CD1c-positive myeloid dendritic cell (primary cell): ENCODE measurements around the gene MAN2B2.

Experiments
- DNase-seq: peaks from one replicate; pipeline ENCODE4 v3.0.0-alpha.2; 2016; ENCODE audit errors: extremely low spot score

Gene MAN2B2

DNA sequence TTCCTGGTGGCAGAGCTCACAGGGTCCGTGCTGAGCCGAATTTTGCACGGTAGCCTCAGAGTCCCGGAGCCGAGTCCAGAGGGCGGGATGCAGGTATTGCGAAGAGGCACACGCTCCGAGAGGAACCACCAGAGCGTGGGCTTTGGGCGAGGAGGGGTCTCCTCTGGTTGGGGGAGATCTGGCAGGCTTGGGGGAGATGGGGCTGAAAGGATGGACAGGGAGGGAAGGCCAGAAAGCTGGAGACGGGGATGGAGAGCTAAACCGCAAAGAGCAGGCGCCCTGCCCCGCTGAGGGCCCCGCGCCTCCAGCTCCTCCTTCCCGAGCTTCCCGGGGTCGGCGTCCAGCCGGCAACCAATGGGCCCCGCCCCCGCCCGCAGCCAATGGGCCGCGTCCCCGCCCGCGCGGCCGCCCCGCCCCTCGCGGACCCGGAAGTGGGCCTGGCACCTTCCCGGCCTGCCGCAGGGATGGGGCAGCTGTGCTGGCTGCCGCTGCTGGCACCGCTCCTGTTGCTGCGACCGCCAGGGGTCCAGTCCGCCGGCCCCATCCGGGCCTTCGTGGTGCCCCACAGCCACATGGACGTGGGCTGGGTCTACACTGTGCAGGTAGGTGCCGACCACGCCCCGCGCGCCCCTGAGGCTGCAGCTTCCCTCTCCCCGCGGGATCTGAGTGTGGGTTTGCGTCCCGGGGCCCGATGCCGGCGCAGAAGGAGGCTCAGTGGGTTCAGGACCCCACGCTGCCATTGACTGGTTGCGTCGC, at the start of gene MAN2B2:
Gene MAN2B2, plus strand, starts transcription at position 443 of the 756 bp plus-strand sequence. Its CDS starts 22 bp downstream, at position 465.
- DNase-seq = peak; percentile 89

DNA sequence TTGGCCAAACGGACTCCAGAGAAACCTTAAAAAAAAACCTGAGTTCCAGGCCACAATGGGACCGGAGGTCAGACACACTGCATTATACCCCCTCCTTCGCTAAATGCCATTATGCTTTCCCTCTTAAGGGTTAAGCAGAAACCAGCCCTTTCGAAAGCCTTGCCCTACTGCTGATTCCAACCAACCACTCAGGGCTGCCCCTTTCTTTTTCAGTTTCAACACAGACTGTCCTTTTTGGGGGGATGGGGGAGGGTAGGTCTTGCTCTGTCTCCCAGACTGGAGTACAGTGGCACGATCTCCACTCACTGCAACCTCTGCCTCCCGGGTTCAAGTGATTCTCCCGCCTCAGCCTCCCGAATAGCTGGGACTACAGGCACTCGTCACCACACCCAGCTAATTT, 49.5 kb upstream of the MAN2B2 start:
- no peak for DNase-seq

DNA sequence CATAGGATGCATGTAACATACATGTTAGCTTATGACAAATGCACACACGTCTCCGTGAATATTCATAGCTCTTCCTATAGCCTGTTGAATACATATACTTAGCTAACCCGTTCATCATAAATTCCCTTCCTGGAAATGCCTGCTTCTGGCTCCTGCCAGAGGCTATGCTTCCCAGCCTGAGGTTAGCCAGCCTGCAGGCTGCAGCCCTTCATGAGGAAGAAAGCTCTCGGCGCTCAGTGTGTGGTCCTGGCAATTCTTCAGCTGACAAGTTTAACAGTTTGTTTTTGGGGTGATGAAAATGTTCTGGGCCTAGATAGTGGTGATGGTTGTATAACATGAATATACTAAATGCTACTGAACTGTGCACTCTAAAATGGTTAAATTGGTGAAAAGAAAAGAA, 48.8 kb upstream of the MAN2B2 start:
- no peak for DNase-seq

DNA sequence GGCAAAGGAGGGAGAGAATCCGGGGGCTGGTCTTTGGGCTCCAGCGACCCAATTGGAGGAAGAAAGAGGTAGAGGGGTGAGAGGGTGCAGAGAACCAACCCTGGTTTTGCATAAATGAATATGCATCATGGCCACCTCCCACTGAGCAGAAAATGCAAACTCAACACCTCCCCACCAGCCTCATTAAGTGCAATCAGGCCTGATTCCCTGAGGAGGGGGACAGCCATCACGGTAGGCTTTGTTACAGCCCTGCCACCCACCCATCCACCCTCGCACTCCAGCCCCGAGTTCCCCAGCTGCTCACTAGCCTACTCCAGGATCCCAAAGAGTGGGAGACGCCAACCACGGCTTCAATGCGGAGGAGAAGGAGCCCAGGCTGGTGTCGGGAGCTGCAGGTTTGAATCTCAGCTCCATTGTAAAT, 48.3 kb upstream of the MAN2B2 start:
- no peak for DNase-seq

DNA sequence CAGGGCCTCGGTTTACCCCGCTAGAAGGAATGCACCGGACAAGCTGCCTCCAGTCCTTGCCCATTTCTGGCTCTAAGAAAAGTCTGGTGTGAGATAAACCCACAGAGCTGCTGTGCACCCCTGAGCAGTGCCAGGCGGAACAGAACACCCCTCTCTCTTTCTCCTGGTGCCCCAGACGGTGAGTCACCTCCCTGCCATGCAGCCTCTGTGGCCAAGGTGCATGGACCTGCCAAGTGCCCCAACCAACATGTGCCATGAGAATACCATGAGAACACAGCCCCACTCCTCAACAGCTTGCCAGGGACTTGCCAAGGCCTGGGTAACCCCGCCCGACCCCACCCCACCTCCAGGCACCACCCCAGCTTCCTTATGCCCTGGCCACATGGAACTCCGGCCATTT, 47.7 kb upstream of the MAN2B2 start:
- DNase-seq = no peak

DNA sequence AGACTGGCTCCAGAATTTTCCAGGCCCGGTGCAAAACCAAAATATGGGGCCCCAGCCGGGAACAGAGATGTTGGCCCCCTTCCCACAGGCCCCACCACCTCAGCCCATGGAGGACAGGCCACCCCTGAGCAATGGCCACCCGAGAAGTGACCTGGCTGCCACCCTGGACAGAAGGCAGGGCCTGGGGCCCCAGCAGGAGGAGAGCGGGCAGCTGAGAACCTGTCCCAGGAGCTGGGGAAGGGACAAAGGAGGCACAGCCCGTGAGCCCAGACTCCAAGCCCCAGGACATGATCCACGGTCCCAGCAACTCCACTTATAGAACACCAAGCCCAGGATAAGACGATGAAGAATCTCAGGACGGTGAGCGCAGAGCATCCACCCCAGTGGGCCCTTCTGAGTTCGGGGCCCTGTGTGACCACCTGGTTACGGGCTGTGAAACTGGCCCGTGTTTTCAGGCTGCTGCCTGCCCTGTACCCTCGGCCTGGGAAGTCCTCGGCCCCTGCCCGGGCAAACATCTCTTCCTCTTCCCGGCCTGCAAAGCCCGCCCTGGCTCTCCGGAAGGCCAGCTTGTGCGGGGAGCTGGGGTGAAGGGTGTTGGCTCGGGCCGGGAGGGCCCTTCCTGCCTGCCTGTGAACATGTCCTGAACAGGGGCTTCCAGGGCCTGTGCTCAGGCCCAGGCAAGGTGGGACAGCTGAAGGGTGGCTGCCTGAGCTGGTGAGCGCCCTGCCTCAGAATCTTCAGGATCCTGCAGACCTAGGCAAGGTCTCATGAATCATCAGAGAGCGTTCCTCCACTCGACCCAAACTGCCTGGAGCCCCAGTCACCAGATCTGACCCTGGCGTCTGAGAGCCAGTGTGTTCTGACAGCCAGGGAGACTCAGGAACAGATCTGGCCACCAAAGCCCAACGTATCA, 47.0 kb upstream of the MAN2B2 start:
- DNase-seq = no peak

DNA sequence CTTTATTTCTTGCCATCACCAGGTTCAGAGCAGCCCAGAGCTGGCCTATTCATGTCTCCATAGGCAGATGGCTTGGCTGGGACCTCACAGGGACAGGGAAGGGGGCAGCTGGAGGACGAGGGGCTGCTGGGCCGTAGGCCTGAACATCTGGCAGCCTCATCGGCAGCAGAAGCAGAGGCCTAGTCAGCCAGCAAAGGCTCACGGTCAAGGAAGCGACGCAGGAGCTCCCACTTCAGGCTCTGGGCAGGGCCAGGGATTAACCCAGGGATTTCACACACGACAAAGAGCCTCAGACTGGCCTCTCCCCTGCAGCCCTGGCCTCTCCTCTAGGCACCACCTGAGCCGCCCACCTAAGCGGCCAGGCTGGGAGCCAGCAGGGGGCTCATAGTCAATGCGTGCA, 46.0 kb upstream of the MAN2B2 start:
- DNase-seq = no peak

DNA sequence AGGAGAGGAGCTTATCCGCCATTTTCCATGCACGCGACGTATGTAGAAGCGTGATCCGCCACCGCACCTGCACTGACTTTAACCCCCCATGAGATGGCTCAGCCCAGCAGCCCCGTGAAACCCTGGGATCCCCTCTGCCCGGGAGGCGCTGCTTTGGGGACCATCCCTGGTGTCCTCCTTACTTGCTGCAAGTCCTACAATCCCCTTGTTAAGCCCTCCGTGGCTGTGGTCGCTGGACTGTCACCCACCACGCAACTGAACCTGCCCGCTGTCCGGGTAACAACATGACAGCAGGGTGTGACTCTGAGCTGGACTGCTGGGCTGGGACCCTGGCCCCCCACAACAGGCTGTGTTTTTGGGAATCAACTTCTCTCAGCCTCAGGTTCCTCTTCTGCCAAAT, 44.7 kb upstream of the MAN2B2 start:
- no peak for DNase-seq

DNA sequence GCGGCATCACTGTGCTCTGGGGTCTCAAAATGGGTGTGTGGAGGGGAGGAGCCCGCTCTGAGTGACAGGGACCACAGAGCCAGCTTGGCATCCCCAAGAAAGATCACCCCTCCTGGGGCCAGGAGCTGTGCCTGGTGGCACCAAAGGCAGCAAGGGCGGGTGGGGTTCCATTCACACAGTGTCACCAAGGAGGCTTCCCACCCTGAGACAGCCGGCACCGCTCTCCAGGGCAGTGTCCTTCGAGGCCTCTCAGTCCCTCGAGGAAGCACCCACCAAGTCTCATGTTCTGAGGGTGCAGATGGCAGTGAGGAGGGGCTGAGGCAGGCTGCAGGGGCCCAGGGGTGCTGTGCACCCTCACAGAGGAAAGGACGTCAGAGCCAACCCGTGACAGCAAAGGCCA, 44.0 kb upstream of the MAN2B2 start:
- no peak for DNase-seq

DNA sequence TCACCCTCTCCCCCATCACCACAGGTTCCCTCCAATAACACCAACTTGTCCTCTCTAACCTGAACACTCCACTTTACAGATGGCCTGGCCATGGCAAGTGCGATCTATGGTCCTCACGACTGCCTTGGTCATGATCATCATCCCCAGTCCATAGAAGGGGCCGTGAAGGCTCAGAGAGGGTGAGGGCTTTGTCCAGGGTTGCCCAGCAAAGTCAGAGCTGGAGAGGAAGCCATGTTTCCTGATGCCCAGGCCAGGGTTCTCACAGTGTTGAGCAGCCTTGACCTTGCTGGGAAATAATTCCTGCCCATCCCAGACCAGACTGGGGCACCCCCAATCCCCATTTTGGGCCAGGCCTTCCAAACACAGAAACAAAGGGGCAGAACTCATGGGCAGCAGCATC, 42.9 kb upstream of the MAN2B2 start:
- DNase-seq = no peak

DNA sequence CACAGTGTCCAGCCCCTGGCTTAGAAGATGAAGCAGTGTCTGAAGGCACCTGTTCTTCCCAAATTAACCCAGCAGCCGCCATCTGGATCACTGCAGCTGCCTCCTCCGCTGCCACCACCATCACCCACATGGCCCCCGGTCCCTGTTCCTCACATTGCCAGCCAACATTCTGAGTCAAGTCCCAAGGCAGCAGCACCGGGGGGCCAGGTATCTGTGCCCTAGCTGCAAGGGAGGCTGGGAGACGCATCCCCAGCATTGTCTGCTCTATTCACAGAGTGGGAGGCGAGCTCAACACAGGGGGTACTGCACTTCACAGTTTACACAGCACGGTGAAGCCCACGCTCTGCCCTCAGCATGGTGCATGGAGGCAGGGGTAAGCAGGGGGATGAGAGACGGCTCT, 42.3 kb upstream of the MAN2B2 start:
- DNase-seq = no peak

DNA sequence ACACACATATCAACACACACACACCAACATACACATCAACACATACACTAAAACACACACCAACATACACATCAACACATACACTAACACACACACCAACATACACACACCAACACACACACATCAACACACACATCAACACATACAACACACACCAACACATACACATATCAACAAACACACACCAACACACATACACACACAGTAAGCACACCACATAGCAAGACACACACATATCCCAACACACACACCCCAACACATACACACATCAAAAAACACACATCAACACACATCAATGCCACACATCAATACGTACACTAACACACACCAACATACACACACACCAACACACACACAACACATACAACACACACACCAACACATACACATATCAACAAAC, 40.9 kb upstream of the MAN2B2 start:
- no peak for DNase-seq

DNA sequence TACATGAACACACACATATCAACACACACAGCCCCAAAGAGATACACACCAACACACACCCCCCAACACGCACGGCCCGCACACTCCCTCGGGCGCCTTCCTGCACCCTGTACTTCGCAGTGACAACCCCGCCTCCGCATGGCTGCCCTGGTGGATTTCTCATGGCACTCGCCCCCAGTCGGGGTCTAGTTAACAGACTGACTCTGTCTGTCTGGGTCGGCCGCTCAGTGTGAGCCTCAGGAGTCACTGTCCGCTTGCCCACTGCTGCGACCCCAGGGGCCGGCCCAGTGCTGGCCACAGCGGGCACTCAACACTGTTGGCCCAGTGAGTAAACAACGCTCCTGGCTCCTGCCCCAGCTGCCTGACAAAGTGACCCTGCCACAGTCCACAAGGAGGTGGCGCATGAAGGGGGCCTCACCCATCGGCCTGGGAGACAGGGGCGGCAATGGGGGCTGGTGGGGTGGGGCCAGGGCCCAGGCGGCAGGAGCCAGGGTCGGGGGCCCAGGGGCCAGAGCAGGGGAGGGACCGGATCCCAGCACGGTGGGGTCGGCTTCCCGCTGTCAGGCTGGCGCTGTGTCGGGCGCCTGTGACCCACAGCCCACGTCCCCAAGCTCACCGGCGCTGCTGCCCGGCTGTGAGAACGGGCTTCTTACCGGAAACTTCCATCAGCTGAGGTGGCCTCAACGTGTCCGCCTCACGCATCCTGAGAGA, 40.2 kb upstream of the MAN2B2 start:
- DNase-seq = no peak

DNA sequence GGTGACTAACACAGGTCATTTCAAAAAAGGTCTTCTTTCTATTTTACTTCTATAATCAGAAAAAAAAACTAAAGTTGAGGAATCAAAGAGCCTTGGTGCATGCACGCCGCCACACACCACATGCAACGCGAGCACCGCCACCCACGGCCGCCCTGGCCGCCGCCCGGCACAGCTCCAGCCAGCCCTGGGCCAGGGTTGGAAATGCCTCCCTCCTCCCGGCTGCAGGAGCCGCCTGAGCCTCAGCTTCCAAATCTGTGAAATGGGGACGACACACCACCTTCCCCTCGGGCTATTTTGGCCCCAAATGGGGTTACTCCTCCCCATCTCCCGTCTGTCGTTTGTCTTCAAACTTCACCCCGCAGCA, 39.7 kb upstream of the MAN2B2 start:
- DNase-seq = no peak

DNA sequence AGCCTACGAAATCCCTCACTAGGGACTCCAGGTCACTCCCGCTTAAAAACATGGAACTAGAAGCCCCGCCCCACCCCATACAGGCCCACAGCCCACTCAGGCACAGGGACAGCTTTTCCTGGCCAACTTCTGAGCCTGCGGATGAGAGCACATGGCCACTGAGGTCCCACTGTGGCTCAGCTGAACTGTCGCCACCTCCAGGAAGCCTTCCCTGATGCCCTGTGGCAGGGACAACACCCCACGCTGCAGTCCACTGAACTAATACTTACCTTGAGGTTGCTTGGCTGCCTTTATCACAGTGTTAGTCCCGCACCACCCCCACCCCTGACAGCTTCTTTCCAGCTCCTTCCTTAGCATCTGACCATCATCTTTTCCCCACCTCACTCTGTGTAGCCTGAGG, 39.3 kb upstream of the MAN2B2 start:
- DNase-seq = no peak

DNA sequence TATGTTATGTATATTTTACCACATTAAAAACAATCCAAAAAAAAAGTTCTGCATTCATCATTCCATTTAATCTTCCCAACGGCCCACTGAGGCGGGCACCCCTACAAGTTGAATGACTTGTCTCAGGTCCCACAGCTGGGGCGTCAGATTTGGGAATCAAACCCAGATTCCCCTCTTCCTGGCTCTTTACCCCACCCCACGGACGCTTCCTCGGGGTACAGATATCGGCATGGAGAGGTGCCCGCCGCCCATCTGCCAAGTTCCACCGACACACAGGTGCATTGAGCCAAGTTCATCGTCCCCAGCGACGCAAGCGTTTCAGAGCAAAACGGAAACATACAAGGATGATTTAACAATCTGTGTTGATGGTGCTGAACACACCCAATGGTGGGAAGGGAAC, 36.9 kb upstream of the MAN2B2 start:
- no peak for DNase-seq

DNA sequence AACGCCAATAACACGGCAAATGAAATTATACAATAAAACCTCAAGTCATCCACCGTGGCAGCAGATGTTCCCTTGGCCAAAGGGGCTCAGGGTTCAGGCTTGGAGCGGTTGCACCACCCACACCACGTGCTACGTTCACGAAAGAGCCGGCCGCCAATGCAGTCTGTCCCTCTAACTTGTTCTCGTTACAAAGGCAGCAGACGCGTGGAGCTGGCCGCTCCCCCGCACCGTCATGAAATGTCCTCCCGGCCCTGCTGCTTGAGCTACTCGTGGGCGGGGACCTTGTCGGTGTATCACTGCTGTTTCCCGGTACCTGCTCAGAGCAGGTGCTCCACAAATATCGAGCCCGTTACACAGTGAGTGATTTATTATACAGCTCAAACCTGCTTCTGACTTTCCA, 36.4 kb upstream of the MAN2B2 start:
- no peak for DNase-seq

DNA sequence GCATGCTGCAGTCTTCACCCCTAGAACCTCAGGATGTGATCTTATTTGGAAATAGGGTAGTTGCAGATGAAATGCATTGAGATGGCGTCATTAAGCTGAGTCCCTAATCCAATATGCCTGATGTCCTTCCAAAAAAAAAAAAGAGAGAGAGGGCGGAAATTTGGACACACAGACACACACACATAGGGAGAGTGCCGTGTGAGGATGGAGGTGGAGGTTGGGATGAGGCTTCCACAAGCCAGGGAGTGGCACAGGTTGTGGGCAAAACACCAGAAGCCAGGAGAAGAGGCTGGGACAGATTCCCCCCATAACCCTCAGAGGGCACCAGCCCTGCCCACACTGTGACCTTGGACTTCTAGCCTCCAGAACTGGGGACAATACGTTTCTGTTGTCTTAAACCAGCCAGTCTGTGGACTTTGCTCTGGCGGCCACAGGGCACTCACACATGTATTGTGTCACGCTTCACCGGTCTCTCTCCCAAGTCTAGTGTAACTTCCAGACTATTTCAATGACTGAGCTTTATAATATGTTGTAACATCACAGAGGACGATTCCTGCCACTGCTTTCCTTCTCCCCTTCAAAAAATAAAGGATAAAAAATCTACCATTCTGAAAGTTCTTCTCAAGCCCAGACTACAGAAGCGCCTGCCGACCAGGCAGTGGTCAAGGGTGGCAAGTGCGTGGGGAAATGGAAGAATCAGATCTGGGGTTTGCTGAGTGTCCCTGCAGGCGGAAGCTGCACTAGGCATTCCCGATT, 35.8 kb upstream of the MAN2B2 start:
- DNase-seq = no peak

DNA sequence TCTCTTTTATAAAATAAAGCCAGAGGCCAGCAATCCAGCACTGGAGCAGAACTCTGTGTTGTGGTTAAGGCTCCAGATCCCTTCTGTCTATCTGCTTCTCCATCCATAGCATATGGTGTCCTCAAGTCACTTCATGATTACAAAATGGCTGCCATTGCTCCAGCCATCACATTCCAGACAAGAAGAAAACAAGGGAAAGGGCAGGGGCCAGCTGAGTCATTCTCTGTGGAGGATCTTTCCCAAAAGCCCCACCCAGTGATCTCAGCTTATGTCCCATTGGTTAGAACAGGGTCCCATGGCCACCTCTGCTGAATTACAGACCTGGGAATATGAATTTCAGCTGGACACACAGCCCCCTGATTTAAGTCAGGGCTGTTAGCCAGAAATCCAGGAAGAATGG, 34.1 kb upstream of the MAN2B2 start:
- no peak for DNase-seq

DNA sequence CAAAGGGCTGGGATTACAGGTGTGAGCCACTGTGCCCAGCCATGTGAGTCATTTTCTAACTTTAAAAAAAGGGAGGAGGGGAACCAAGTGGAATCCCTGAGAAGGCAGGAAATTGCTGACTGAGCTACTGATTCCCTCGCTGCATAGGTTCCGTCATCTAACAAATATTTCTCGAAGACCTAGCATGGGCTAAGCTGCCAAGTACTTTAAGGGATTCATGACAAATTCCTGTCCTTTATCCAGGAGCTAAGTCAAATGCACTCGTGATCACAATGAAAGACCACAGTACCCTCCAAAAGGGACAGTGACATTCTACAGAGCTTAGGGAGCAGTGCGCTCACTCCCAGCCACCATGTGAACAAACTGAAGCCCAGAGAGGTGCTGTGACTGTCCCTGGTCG, 33.2 kb upstream of the MAN2B2 start:
- no peak for DNase-seq

DNA sequence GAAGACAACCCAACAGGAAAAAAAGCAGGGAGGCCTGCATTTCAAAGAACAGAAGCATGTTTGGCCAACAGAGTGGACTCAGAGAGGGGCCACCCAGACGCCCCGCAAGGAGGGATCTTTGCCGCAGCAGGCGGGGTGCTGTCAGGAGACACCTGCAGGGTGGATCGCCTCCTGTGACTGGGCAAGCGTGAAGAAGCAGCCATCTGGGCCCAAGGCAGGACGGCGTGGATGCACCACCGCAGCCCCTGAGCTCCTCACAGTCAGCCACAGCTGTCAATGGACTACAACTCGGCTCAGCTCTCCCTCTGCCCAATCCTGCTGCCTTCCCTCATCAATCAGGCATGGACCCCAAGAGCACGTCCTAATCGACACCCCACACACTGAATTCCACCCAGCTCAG, 32.0 kb upstream of the MAN2B2 start:
- no peak for DNase-seq

DNA sequence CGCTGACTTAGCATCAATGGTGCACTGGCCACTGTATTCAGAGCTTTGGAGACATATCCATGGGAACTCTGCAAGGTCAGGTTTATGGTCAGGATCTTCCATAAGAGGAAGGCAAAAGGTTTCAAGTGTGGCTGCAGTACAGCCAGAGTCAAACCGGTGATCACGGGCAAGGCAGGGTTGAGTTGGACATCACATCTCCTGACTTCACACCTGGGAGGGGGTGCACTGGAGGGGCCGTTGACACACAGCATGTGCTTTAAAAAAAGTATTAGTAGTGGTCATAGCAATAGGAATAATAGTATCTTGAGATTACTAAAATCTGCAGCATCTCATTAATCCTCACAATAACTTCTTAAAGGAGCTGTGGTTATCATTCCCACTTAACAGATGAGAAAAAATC, 28.9 kb upstream of the MAN2B2 start:
- no peak for DNase-seq
